Activated CD4-positive, alpha-beta T cell treated with anti-CD3 and anti-CD28 coated beads for 1 hour (primary cell): ENCODE results near the gene ZFYVE27.

Experiments
- DNase-seq: peaks from one replicate; pipeline ENCODE4 v3.0.0-alpha.2; 2020

Gene ZFYVE27

DNA sequence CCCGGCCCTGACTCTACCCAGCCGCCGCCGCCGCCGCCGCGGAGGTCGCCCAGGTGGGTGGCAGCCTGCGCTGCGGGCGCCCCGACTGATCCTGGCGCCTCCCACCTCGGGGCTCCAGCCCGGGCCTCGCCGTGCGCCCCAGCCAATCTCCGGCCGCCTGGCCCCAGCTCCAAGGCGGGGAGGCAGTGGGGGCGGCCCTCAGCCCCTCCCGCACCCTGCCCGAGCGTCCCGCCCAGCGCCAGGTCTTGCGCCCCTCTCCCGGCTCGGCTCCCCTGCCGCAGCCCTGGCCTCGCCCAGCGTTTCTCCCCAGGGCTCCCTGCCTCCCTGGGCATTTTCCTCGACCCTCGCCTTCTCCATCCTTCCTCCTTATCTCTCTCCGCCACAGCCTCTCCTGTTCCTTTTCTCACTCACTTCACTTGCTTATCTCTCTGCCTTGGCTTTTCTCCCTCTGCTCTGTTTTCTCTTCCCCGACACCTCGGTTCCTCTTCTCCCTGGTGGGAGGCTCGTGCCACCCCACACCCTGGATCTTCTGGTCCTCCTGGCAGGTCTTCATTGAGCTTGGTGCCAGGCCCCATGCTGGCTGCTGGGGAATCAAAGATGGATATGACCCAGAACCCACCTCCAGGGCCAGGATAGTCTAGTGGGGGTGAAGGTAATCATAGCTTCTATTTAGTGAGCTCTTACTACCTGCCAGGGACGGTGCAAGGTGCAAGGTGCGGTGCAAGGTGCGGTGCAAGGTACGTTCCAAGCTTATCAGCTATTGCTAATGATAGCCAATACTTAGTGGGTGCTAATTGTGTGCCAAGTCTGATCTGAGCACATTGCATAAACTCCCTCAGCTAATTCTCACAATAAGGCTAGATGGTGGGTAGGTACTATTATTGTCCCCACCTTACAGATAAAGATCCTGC is 35.2 kb downstream of the ZFYVE27 start, which contains the start of gene SFRP5:
SFRP5 (minus strand) TSS at position 87 of the 911 bp plus-strand sequence. CDS start 166 bp downstream, outside the sequence.
- no peak for DNase-seq

DNA sequence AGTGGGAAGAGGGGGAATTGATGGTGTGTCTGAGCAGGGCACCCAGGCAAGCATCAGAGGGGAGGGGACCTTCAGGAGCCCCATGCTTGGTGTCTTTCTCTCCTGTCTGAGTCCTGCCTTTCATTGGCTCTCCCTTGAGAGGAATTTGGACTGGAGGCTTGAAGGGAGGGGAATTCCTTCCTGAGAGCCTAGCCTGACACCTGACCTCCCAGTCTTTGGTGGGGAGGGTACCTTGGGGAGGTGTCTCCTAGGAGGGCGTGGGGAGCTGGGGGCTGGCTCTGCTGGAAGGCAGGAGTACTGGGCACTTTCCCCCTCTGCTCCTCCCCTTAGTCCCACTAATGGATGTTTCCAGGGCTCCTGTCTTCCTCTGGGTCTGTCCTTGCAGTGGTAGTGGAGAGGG is 36.2 kb downstream of the ZFYVE27 start:
- DNase-seq, result no peak

DNA sequence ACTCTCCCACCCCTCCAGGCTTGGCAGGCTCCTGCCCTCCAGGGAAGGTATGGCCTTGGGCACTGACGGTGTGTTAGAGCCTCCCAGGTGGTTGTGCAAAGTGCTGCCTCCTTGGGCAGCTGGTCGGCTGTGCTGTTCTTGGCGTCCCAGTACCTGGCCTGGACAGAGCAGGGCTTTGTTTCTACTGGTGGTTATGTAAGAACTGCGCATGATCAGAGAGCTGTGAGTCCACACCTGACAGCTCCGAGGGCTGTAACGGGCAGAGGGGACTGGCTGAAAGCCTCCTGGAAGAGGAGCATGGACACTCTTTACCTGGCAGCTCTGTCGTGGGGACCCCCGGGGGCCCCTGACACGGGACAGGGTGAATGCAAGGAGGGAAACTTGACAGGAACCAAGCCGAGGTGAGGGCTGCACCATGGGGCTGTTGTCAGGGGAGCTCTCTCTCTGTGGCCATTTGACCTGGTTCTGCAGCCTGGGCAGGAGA is 37.9 kb downstream of the ZFYVE27 start:
- no peak for DNase-seq

DNA sequence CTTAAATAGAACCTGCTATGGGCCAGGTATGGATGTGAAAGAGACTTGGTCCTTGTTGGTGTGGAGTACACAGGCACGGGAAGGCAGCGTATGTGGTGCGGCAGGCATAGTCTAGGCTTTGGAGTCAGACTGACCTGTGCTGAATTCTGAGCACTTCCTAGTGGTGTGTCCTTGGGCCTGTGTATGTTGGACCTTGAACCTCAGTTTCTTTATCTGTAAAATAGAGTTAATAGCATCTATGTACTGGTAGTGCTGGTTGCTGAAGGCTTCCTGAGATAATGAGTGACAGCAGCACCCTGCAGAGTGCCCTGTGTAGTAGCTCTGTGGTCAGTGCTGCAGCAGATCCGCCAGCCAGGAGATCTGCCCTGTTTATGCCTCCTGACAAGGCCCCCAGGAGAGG is 40.2 kb downstream of the ZFYVE27 start:
- DNase-seq, result no peak

DNA sequence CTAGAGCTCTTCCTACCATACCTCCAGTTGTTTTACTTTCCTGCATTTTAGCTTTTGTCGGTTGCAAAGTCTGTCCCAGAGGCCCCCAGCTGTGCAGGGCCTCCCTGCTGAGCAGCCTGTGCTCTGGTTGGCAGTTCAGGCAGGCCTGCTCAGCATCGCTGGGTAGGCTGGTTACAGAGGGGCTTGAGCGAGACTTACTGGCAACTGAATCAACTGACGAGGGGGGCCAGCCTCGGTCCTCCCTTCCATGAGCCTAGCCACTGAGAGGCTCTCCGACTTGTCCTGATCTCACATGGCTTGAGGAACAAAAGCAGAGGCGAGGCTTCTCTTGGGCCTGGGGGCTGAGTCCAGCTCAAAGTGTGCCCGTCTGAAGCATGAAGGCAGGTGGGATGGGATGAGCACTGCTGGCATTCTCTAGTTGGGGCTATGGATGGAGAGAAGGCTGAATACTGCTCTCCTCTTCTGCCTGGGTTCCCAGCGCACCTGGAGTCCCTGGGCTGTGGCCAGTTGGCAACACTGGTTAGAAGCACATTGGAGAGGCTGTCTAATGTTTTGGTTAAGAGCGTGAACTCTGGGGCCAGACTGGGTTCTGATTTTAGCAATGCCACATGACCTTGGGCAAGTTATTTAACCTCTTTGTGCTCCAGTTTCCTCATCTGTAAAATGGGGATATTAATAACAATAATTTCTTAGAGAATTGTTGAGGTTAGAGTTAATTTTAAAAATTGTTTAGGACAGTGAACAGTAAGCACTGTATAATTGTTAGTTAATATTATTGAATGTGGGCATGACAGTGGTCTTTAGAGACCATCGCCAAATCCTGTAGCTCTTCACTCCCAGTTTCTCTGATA is 41.7 kb downstream of the ZFYVE27 start:
- no peak for DNase-seq

DNA sequence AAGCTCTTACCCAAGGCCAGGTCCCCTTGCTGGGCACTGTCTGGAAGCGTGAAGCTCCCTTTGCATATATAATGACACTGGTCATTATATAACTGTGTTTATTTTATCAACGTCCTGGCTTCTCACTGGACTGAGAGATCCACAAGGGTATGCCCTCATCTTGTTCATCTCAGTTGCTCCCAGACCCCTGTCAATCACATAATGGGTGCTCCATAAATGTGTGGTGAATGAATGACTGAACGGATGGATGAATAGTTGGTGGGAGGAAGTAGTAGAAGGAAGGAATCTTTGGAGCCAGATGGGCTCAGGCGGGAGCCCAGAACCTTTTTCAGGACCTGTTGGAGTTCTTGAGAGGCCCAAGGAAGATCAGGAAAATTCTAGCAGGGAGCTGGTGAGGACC is 42.6 kb downstream of the ZFYVE27 start:
- no peak for DNase-seq

DNA sequence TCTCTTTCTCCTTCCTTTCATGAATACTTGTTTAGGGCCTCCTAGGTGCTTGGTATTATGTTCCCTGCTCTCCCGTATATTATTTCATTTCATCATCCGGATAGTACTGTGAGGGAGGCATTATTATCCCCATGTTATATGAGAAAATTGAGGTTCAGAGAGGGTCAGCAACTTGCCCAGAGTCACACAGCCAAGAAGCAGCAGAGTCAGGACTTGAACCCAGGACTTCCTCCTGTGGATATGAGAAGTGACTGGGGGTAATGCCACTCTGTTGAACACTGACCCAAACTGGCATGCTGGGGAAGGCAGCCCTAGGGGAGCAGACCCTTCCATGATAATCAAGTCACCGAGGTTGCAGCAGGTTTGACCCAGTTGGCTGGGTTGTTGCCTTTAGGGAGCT is 43.0 kb downstream of the ZFYVE27 start:
- DNase-seq, result no peak

DNA sequence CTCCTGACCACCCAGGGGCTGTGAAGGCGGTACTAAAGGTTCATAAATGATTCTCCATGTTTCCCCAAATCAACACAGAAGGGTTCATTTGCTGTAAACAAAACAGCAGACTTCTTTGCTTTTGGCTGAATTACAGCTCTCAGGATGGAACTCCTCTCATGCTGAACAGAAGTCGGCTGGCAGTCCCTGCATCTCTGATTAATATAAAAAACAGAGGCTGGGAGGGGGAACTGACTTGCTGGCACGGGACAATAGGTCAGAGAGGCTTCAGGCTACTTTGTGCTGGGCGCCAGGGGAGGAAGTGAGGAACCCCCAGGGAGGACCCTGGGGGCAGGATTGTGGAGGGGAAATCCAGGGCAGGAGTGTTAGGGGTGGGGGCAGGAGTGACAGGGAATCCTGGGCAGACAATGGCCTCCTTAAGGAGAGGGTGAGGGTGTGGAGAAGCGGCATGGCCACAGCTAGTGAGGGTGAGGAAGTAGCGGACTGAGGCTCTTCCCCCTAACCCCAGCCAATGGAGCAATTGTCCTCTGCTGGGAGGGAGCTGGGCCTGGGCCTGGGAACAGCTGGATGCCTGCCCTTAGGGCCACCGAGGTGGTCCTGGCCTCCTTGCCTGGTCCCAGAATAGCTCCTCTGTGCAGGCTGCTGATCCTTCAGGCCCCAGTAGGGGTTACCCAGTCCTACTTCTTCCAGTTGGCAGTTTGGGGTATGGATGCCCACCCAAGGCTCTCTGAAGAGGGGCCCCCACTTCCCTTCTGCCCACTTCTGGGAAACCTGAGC is 44.1 kb downstream of the ZFYVE27 start:
- DNase-seq, result no peak

DNA sequence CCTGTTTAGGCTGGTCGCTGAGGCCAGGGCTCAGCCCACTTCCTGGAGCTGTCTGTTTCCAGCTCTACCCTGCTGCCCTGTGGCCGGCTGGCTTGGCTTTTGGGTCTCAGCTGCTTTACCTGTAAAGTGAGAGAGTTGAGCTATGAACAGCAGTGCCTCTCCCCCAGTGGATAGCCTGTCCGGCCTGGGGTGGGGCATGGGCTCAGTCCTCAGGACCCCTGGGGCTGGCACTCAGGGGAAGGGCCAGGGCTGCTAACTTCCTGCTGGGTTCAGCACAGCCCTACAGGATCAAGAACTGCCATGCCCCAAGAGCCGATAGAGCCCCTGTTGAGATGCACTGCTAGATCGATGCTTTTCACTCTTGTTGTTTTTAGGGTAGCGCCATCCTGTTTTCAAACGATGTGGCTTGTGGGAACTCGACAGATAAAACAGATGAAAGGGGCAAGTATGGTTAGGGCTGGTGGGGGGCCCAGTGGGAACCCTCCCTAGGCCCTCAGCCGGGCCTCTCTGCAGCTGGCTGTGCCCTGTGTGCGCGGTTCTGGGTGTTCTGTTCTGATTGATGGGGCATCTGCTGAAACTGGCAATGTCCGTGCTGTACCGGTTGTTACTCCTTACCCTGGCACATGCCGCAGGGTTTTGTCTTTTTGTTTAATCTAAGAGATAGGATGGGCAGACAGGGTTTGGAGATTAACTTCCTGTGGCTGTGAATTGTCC is 44.8 kb downstream of the ZFYVE27 start:
- DNase-seq, result no peak

DNA sequence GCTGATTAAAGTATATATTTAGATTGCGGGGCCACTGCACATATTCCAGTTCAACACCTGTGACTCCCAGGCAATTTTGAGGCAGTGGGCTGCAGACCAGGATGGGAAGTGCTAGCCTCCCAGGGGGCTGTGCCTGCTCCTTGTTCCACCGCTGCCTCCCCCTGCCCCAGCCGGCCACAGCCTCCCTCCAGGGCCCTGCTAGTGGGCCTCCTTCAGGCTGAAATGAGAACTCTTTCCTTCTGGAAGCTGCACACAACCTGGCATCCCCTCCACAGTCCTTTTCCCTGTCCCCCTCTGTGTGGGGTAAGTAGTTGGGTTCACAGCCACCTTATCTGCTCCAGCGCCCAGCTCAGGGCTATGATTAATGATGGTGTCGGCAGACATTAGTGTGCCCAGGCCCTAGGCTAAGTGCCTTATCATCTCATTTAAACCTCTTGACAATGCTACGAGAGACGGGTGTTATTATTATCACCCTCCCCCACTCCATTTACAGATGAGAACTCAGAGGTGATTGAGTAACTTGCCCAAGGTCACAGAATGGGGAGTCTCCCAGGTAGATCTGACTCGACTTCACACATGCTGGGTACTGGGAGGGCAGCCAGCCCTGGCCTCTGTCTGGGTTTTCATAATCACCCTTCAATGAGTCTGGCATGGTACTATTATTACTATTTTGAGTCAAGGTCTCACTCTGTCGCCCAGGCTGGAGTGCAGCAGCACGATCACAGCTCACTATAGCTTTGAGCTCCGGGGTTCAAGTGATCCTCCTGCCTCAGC is 45.7 kb downstream of the ZFYVE27 start:
- no peak for DNase-seq

DNA sequence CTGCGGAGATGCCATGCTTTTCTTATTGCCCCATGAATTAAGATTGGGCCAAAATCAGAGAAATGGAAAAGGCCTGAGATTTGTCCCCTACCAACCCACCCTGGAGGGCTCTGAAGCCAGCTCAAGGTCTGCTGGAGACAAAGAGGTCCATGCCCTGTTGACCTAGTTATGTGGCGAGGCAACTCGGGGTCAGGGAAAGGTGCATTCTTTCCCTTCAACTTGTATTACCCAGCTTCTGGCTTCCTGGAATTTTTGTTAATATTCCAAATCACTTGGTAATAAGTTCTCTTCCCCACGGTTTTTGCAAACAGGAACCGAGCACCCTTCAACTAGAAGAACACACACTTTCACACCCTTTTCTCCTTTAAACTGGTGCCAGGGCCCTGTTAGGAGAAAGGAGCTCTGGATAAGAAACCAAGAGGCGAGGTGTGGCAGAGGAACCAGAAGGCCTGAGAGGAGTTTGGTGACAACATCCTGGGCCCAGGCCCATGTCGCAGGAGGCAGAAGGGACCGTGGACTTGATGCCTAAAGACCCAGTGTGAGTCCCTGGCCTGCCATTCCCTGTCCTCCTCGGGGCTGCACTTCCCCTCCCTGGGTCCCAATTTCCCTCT is 47.4 kb downstream of the ZFYVE27 start:
- no peak for DNase-seq

DNA sequence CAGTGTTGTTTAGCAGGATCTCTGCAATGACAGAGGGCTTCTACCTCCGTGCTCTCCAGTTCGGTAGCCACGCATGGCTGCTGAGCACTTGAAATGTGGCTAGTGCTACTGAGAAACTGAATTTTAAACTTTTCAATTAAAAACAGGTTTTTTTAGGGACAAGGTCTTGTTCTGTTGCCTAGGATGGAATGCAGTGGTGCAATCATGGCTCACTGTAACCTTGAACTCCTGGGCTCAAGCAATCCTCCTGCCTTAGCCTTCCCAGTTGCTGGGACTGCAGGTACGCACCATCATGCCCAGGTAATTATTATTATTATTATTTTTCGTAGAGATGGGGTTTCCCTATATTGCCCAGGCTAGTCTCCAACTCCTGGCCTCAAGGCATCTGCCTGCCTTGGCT is 48.3 kb downstream of the ZFYVE27 start:
- no peak for DNase-seq

DNA sequence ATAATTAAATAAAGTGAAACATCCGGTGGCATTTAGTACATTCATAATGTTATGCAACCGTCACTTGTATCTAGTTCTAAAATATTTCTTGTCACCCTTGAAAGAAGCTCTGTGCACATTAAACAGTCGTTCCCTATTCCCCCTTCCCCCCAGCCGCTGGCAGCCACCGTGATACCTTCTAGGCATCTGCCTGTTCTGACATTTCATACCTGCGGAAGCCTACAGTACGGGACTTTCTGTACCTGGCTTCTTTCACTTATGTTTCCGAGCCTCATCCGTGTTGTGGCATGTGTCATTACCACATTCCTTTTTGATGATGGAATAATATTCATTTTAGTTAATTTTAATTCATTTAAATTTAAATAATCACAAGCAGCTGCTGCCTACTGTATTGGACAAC is 48.8 kb downstream of the ZFYVE27 start:
- no peak for DNase-seq

DNA sequence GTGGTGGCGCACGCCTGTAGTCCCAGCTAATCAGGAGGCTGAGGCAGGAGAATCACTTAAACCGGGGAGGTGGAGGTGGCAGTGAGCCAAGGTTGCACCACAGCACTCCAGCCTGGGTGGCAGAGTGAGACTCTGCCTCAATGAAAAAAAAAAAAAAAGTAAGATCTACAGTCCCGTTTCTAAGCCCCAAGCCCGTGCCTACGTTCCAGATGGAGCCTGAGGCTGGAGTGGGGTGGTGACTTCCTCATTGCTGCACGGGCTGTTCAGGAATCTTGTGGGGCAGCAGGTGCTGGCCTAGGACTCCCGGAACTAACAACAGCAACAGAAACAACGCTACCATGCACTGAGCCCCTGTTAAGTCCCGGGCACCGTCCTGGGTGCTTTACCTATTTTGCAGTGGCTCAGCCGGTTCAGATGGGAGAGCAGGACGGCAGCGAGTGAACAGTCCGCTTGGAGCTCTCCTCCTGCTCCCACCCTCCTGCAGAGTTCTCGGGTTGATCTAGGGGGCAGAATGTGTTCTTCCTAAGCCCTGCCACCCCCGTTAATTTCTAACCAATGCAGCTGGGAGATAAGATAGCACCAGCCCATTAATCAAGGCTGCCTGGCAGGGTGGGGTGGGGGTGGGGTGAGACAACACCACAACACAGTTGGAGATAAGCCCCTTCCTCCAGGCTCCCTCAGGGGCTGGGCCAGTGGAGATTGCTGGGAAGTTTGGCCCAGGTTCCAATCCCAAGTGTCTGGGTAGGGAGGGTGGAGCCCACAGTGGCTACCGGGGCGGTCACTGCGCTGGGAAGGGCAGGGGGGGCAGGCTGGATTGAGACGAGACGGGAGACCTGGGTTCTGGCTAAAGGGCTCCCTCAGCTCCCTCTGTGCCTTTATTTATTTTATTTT is 51.9 kb downstream of the ZFYVE27 start:
- no peak for DNase-seq

DNA sequence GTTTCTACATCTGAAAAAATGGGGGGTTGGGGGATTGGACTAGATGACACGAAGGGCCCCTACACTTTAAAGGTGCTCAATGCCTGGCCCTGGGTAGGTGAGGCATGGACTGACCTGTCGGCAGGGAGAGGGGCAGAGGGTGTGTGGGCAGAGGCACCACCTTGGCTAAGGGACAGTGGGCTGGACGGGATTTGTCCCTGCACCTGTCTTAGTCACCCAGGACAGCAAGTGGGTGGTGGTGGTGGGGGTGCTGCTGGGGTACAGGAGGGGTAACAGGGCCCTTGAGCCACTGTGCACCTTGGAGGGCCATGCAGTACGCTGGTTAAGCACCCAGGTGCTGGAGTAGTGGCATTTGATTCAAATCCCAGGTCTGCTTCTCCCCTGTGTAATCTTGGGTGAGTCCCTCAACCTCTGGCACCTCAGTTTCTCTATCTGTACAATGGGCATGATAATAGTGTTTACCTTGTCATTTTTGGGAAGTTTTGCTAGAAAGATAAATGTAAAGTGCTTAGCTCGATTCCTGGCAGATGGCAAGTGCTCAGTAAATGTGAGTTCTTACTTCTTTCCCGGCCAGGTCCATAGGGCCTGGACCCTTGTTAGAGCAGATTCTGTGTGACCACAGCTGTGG is 53.0 kb downstream of the ZFYVE27 start:
- DNase-seq, result no peak

DNA sequence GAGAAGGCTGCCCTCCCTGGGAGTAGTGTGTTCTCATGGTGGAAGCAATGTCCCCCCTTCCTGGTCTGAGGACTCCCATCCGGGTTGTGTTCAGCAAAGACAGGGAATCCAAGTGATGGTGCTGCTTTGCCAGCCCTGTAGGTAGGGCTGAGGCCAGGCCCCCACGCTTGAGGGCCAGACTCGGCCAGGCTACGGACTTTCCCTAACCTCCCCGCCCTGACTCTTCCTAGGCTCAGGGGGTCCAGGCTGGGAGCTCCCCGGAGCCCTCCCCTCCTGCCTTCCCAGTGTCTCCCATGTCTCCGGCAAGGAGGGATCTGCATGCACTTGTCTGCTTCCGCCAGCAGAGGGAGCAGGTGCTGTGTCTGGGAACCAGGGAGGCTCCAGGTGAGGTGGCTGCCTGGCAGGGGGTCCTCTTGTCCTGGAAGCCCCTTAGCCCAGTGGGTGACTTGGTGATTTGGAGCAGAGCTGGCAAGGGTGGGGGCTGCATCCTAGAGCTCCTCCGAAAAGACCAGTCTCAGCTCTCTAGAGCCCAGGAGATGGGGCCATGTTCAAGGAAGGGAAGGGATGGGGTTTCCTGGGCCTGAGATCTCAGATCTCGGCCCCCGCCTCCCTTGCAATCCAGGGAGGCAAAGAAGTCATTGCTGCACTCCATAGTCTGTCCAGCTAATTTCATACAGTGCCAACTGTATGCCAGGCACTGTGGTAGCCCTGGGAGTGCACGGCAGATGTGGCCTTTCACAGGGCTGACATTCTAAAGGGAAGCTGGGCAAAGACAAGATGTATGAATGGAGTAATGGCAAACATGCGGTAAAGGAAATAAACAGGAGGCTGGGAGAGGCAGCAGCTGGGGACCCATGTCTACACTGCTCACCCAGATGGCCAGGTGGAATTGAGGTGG is 55.1 kb downstream of the ZFYVE27 start:
- peak; percentile 55 for DNase-seq

DNA sequence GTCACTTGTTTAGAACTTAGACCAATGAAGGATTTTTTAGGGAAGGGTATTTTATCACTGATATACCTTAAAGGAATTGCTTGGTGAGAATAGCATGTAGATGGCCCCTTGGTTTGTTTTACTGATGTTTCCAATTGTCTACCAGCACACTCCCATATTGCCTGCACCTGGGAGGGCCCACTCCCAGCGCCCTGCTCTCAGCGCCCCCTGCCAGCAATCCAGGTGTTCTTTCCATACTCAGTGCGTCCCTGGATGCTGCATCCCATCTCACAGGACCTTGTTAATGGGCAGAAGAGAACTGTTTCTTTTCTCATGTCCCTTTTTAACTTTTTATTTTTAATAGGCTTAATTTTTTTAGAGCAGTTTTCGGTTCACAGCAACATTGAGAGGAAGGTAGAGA is 59.0 kb downstream of the ZFYVE27 start:
- no peak for DNase-seq

DNA sequence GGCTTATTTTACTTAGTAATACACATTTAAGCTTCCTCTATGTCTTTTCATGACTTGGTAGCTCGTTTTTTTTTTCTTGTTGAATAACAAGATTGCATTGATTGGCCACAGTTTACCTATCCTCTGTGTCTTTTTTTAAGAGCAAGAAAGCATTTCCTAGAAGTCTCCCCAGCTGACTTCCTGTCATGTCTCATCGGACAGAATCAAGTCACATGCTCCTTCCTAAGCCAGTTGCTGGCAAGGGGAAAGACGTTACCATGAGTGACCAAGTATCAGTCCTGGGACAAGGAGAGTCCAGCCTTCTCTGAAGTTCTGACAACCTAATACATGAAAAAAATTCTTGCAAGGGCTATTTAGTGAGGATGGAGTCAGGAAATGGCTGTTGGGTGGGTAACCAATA is 59.7 kb downstream of the ZFYVE27 start:
- DNase-seq, result no peak
